ENCODE measurements around the gene INO80E.

- no peak for TF ChIP-seq POLR2AphosphoS5 (IDR thresholded peaks at IDR 0.05; ENCODE audit: low read depth, low read length)
- TF ChIP-seq CTCF (IDR thresholded peaks at IDR 0.05) = no peak
These were observed 2.7 kb upstream of the INO80E start for GRCh38 chr16:29993191-29993902.
